CD14-positive monocyte (primary cell): ENCODE data around the gene ALDH7A1. TPM values are rescaled to one million over a fixed set of nuclear protein-coding genes. Genes with fewer than 3 reads are reported as not detected.
A peak's percentile ranks its signal among the peaks of the same experiment; 100 is the strongest.

Experiments
- DNase-seq, 3 donors: peaks; one replicate each; pipeline ENCODE4 v3.0.0-alpha.2; 2011 to 2022
- H2AFZ ChIP-seq: 2 replicates; pipeline ENCODE4 v1.6.0; 2012; ENCODE audit warnings: mild to moderate bottlenecking, low read depth, low read length, inconsistent platforms; ENCODE audit not compliant: insufficient read depth, poor library complexity, severe bottlenecking
- H3K27ac ChIP-seq, 2 donors: 1 replicate in 1 of 2; 2 replicates in 1 of 2; pipeline ENCODE4 v1.5.1; 2012 to 2013; ENCODE audit warnings: low read length in 2 of 2, control low read depth in 1 of 2, inconsistent platforms in 1 of 2, low read depth in 1 of 2, mild to moderate bottlenecking in 1 of 2
- H3K27me3 ChIP-seq, 2 donors: one replicate each; pipeline versions ENCODE4 v1.6.0 to v1.6.1; 2011 to 2013; ENCODE audit warnings: low read length in 2 of 2; ENCODE audit not compliant: control insufficient read depth in 2 of 2, insufficient read depth in 2 of 2
- H3K36me3 ChIP-seq, 2 donors: replicated peaks in 1 of 2; 1 replicate in 1 of 2; 2 replicates in 1 of 2; pipeline versions ENCODE4 v1.5.1 to v1.6.1; 2012 to 2013; ENCODE audit warnings: low read length in 2 of 2, control low read depth in 1 of 2, inconsistent platforms in 1 of 2, mild to moderate bottlenecking in 1 of 2; ENCODE audit not compliant: insufficient read depth in 2 of 2, control insufficient read depth in 1 of 2
- H3K4me1 ChIP-seq, 2 donors: 1 replicate in 1 of 2; 2 replicates in 1 of 2; pipeline versions ENCODE4 v1.5.1 to v1.6.1; 2012 to 2013; ENCODE audit warnings: low read length in 2 of 2, control low read depth in 1 of 2, inconsistent platforms in 1 of 2, mild to moderate bottlenecking in 1 of 2, moderate library complexity in 1 of 2; ENCODE audit not compliant: insufficient read depth in 2 of 2, control insufficient read depth in 1 of 2
- H3K4me2 ChIP-seq: replicated peaks from 2 replicates; pipeline ENCODE3; 2012; ENCODE audit warnings: low read length, moderate library complexity, mild to moderate bottlenecking; ENCODE audit not compliant: poor library complexity, severe bottlenecking; ENCODE audit errors: extremely low read depth
- H3K4me3 ChIP-seq, 3 experiments: fragments of 200-600 bp in 1 of 3; sonication (generic) in 1 of 3; replicated peaks in 1 of 3; 1 replicate in 2 of 3; 2 replicates in 1 of 3; pipeline ENCODE4 v1.5.1; 2011 to 2013; ENCODE audit warnings: low read length in 3 of 3, mild to moderate bottlenecking in 3 of 3, control low read depth in 2 of 3, low read depth in 2 of 3, inconsistent platforms in 1 of 3, moderate library complexity in 1 of 3
- H3K79me2 ChIP-seq: 2 replicates; pipeline ENCODE4 v1.6.0; 2012; ENCODE audit warnings: mild to moderate bottlenecking, control low read depth, inconsistent platforms, low read length, moderate library complexity; ENCODE audit not compliant: insufficient read depth
- H3K9ac ChIP-seq: 2 replicates; pipeline ENCODE4 v1.6.0; 2017; ENCODE audit warnings: low read length, mild to moderate bottlenecking; ENCODE audit not compliant: insufficient read depth, poor library complexity, severe bottlenecking
- H3K9me3 ChIP-seq, 2 donors: replicated peaks in 1 of 2; 1 replicate in 1 of 2; 2 replicates in 1 of 2; pipeline versions ENCODE4 v1.5.1 to v1.6.1; 2012 to 2013; ENCODE audit warnings: low read length in 2 of 2, control low read depth in 1 of 2; ENCODE audit not compliant: control insufficient read depth in 1 of 2, insufficient read depth in 1 of 2
- H4K20me1 ChIP-seq: 2 replicates; pipeline ENCODE4 v1.6.0; 2012; ENCODE audit warnings: mild to moderate bottlenecking, low read length, control low read depth, moderate library complexity; ENCODE audit not compliant: insufficient read depth
- H3K27ac Mint-ChIP-seq, 7 donors: one replicate each; pipeline ENCODE4 v1.8.0; 2020; ENCODE audit warnings: mild to moderate bottlenecking in 7 of 7, mixed read lengths in 7 of 7, moderate library complexity in 6 of 7, inconsistent platforms in 2 of 7
- H3K27me3 Mint-ChIP-seq, 3 donors: one replicate each; pipeline ENCODE4 v1.8.0; 2021 to 2022; ENCODE audit warnings: low read depth in 3 of 3, mild to moderate bottlenecking in 3 of 3, mixed read lengths in 3 of 3, moderate library complexity in 3 of 3, inconsistent platforms in 1 of 3
- H3K36me3 Mint-ChIP-seq, 2 donors: one replicate each; pipeline ENCODE4 v1.8.0; 2020; ENCODE audit warnings: mixed read lengths in 2 of 2, inconsistent platforms in 1 of 2, mild to moderate bottlenecking in 1 of 2
- H3K4me1 Mint-ChIP-seq: one replicate; pipeline ENCODE4 v1.8.0; 2020; ENCODE audit warnings: mild to moderate bottlenecking, mixed read lengths
- H3K4me3 Mint-ChIP-seq, 2 donors: one replicate each; pipeline ENCODE4 v1.8.0; 2020; ENCODE audit warnings: mild to moderate bottlenecking in 2 of 2, mixed read lengths in 2 of 2, moderate library complexity in 1 of 2
- H3K9me3 Mint-ChIP-seq, 7 donors: one replicate each; pipeline ENCODE4 v1.8.0; 2020 to 2022; ENCODE audit warnings: mixed read lengths in 7 of 7, mild to moderate bottlenecking in 6 of 7, moderate library complexity in 6 of 7, inconsistent platforms in 2 of 7
- WGBS: methylation state at CpG from one replicate; pipeline ENCODE4 v1.1.5; 2013; ENCODE audit warnings: missing lambda C conversion rate; ENCODE audit not compliant: insufficient coverage; 5-methylcytosine and 5-hydroxymethylcytosine counted together
- intact Hi-C, 2 donors: fragments of 100-400 bp; cut with micrococcal nuclease; formaldehyde crosslinking; loops; one replicate each; pipeline versions ENCODE4 v1.15.0 to v1.15.1; 2023
- polyA plus RNA-seq, 3 donors: library from polyadenylated mRNA; depleted of rRNA in 1 of 3; unstranded in 2 of 3; stranded (reverse) in 1 of 3; fragments of 300-500 nt in 2 of 3; fragments of >200 nt in 1 of 3; fragmentation: Illumina TruSeq in 2 of 3; gene quantifications; 1 replicate in 2 of 3; 2 replicates in 1 of 3; pipeline ENCODE4 v1.2.3, GENCODE V29; 2012 to 2021
- TF ChIP-seq, protein P1 (sequence below): fragments of 200-600 bp; IDR thresholded peaks from one replicate; pipeline ENCODE4 v1.8.0; 2022; ENCODE audit warnings: antibody characterized with exemption, mild to moderate bottlenecking

ALDH7A1 gene
- polyA plus RNA-seq, 3 donors = 0.44 to 0.67 (median 0.59) TPM

DNA sequence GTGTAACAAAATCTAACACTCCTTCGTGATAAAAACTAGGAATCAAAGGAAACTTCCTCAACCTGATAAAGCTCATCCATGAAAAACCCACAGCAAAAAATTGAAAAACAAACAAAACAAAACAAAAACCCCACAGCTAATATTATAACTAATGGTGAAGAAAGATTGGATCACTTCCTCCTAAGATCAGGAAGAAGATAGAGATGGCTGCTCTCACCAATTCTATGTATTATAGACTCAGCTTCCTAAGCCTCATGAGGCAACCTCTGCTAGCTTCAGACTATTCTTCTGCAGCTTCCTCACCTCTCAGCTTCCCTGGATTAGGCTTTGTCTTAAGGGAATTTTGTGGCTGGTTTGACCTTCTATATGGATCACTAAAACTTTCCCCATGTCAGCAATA, 45.8 kb upstream of the ALDH7A1 start:
- Mint-ChIP-seq H3K9me3 (peaks cover 5 to 28% (median 13%) of the 10 kb centered on the region in 7 donors), H3K27me3 (peaks cover 0 to 2% (median 0%) of the 10 kb centered on the region in 3 donors), H3K27ac (peak overlapping the region in 1 of 7 donors; percentile 1), H3K36me3 (no peaks in the 10 kb centered on the region), H3K4me1 (peaks cover 15% of the 10 kb centered on the region), H3K4me3 (no peak overlapping the region)
- H3K27me3 ChIP-seq = no peaks in the 10 kb centered on the region
- no CpG with 5 or more reads among the region's 1 CpG for WGBS
- intact Hi-C loops = no loop called here
- no peaks in the 10 kb centered on the region for H3K79me2 ChIP-seq
- H3K4me1 ChIP-seq = no peaks in the 10 kb centered on the region
- no peaks in the 10 kb centered on the region for H4K20me1 ChIP-seq
- H3K9ac ChIP-seq = no peak overlapping the region
- TF ChIP-seq, protein P1, sequence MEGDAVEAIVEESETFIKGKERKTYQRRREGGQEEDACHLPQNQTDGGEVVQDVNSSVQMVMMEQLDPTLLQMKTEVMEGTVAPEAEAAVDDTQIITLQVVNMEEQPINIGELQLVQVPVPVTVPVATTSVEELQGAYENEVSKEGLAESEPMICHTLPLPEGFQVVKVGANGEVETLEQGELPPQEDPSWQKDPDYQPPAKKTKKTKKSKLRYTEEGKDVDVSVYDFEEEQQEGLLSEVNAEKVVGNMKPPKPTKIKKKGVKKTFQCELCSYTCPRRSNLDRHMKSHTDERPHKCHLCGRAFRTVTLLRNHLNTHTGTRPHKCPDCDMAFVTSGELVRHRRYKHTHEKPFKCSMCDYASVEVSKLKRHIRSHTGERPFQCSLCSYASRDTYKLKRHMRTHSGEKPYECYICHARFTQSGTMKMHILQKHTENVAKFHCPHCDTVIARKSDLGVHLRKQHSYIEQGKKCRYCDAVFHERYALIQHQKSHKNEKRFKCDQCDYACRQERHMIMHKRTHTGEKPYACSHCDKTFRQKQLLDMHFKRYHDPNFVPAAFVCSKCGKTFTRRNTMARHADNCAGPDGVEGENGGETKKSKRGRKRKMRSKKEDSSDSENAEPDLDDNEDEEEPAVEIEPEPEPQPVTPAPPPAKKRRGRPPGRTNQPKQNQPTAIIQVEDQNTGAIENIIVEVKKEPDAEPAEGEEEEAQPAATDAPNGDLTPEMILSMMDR = no peak
- H3K27ac ChIP-seq = no peak overlapping the region
- no peak for DNase-seq
- no peak overlapping the region for H3K4me2 ChIP-seq
- peaks cover 9 to 12% of the 10 kb centered on the region in 2 donors for H3K9me3 ChIP-seq
- H3K4me3 ChIP-seq = no peak overlapping the region
- no peak overlapping the region for H2AFZ ChIP-seq
- no peaks in the 10 kb centered on the region for H3K36me3 ChIP-seq

DNA sequence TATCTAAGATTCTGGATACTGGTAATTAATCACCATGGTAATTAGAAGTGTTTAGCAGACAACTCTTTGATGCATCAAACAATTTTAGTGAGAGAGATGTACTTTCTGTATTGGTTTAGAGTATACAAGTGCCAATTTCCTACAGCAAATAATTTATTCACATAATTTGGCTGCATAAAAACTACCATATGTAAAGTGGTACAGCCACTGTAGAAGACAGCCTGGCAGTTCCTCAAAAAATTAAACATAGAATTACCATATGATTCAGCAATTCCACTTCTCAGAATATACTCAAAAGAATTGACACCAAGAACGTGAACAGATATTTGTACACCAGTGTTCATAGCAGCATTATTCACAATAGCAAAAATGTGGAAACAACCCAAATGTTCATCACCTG, 41.9 kb upstream of the ALDH7A1 start:
- no peak overlapping the region for H3K27ac ChIP-seq
- H3K4me1 Mint-ChIP-seq = peaks cover 15% of the 10 kb centered on the region
- peaks cover 0 to 8% (median 1%) of the 10 kb centered on the region in 7 donors for H3K9me3 Mint-ChIP-seq
- H3K27ac Mint-ChIP-seq = peak overlapping the region in 2 of 7 donors; percentile 9 to 68
- H3K9ac ChIP-seq = no peak overlapping the region
- TF ChIP-seq, protein P1 = no peak
- peaks cover 0 to 5% of the 10 kb centered on the region in 2 donors for H3K9me3 ChIP-seq
- no peak overlapping the region for H3K4me3 ChIP-seq
- H3K27me3 Mint-ChIP-seq = peaks cover 0 to 1% (median 0%) of the 10 kb centered on the region in 3 donors
- intact Hi-C loops = no loop called here
- no peak overlapping the region for H2AFZ ChIP-seq
- H3K4me2 ChIP-seq = no peak overlapping the region
- DNase-seq = no peak
- H3K36me3 Mint-ChIP-seq = no peaks in the 10 kb centered on the region
- no peak overlapping the region for H3K4me3 Mint-ChIP-seq
- no peaks in the 10 kb centered on the region for H3K4me1 ChIP-seq
- H3K27me3 ChIP-seq = no peaks in the 10 kb centered on the region
- no peaks in the 10 kb centered on the region for H3K36me3 ChIP-seq
- WGBS = no CpG with 5 or more reads among the region's 1 CpG
- H3K79me2 ChIP-seq = no peaks in the 10 kb centered on the region
- H4K20me1 ChIP-seq = no peaks in the 10 kb centered on the region
